SK-N-MC (cell line): Measurements from ENCODE around the gene ZSWIM4.

Experiments
- EZH2 ChIP-seq: fragments of 200-600 bp; sonication (generic); IDR thresholded peaks from one replicate; pipeline ENCODE4 v1.6.1; 2017; ENCODE audit warnings: antibody characterized with exemption
- POLR2AphosphoS5 ChIP-seq: IDR thresholded peaks from 2 replicates; pipeline ENCODE4 v1.6.1; 2012; ENCODE audit warnings: mild to moderate bottlenecking, low read depth, low read length, borderline replicate concordance

DNA sequence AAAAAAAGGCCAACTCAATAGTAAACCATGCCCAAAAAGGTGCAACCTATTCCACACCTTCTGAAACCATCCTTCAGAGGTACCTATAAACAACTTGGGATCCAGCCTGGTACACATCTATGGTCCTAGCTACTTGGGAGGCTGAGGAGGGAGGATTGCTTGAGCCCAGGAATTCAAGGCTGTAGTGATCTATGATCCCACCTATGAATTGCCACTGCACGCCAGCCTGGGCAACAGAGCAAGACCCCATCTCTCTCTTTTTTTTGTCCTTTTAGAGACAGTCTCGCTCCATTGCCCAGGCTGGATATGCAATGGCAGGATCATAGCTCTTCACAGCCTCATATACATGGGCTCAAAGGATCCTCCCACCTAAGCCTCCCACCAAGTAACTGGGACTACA lies 26.0 kb downstream of the ZSWIM4 start:
- TF ChIP-seq EZH2 = no peak
- no peak for TF ChIP-seq POLR2AphosphoS5
